ENCODE results near the gene PWWP2B. TPM values are rescaled to one million over a fixed set of nuclear protein-coding genes. Genes with fewer than 3 reads are reported as not detected.

PWWP2B gene
- total and polyA plus RNA-seq, 2 experiments from 2014 or later, result 0.66 to 5.8 TPM

DNA sequence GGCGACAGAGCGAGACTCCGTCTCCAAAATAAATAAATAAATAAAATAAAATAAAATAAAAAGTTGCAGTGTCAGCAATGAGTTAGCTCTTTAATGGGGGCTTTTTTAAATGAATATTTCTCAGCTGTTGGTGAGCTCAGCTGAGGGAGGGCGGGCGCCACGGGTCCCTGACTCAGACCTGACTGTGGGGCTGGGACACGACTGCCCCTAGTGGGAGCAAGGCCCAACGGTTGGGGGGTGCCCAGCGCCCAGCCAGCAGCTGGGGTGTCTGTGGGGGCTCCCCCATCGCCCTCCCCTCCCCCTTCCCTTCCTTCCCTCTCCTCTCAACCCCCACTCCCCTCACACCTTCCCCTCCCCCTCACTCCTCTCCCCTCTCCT lies 46.6 kb downstream of the PWWP2B start:
- peak; percentile 86 for DNase-seq
- no peaks in the 10 kb centered on the region for H3F3A ChIP-seq (ENCODE audit: insufficient read depth)
- no peak for TF ChIP-seq EZH2phosphoT487 (IDR thresholded peaks at IDR 0.05; ENCODE audit: insufficient read depth, low read depth)
- TF ChIP-seq EZH2 (IDR thresholded peaks at IDR 0.05; ENCODE audit: insufficient read depth, poor library complexity, severe bottlenecking), result no peak
- no peaks in the 10 kb centered on the region for H3K9me3 ChIP-seq (ENCODE audit: low read depth)
- H3K4me3 ChIP-seq, result no peak overlapping the region
- in situ Hi-C loops (cut with MboI), result no loop called here
- 18 to 31% methylated on average over 7 to 10 of the region's 10 CpGs for WGBS, 2 experiments (ENCODE audit: low coverage in 1 of 2, low lambda C conversion rate in 2 of 2, missing lambda C conversion rate in 2 of 2)
- H3K36me3 ChIP-seq (ENCODE audit: low read depth), result no peaks in the 10 kb centered on the region
- no peaks in the 10 kb centered on the region for H3K27me3 ChIP-seq (replicated peaks; ENCODE audit: insufficient read depth)
- no peaks in the 10 kb centered on the region for H3K79me2 ChIP-seq (ENCODE audit: insufficient read depth)
- H3K4me1 ChIP-seq (ENCODE audit: insufficient read depth), result no peaks in the 10 kb centered on the region
- H3K9me2 ChIP-seq (ENCODE audit: insufficient read depth), result no peaks in the 10 kb centered on the region
- no peak overlapping the region for H3K27ac ChIP-seq
- no peak overlapping the region for H2AFZ ChIP-seq
- H3K9ac ChIP-seq, result no peak overlapping the region
- no peak overlapping the region for H3K4me2 ChIP-seq (ENCODE audit: unreplicated experiment)
- no peaks in the 10 kb centered on the region for H4K20me1 ChIP-seq (ENCODE audit: insufficient read depth)

DNA sequence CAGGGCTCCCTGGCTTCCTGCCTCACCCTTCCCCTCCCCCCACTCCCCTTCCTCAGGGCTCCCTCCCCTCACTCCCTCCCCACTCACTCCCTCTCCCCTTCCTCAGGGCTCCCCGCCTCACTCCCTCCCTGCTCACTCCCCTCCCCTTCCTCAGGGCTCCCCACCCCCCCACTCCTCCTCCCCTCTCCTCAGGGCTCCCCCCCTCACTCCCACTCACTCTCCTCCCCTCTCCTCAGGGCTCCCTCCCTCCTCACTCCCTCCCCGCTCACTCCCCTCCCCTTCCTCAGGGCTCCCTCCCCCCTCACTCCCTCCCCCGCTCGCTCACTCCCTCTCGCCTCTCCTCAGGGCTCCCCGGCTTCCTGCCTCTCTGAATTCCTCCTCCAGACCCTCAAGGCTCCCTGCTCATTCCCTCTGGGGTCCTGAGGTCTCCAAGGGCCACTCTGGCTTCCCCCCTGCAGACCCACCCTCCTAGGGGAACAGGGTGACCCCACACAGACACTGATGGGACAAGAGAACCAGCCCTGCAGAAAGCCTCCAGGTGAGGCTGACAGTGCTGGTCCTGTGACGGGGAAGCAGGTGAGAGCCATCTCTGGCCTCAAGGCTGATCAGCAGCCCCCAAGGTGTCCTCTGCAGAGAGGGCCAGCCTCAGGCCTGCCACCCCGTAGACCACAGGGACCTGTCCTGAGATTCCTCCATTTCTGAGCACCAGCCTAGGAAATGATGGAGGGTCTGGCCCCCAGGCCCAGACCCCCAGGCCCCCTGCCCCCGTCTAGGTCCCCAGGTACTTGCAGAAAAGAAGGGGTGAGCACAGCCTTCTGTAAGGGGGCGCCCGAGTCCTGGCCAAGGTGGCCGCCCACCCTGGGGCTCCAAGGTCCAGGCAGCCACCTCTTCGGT lies 47.2 kb downstream of the PWWP2B start:
- Histone ChIP-seq H3K9me3 (ENCODE audit: low read depth) (no peaks in the 10 kb centered on the region), H3K4me2 (ENCODE audit: unreplicated experiment) (no peak overlapping the region), H3K27me3 (replicated peaks; ENCODE audit: insufficient read depth) (no peaks in the 10 kb centered on the region), H2AFZ (no peak overlapping the region), H3K4me1 (ENCODE audit: insufficient read depth) (no peaks in the 10 kb centered on the region), H3K4me3 (no peak overlapping the region), H3K9ac (no peak overlapping the region), H3K79me2 (ENCODE audit: insufficient read depth) (no peaks in the 10 kb centered on the region), H3F3A (ENCODE audit: insufficient read depth) (no peaks in the 10 kb centered on the region), H3K9me2 (ENCODE audit: insufficient read depth) (no peaks in the 10 kb centered on the region), H3K27ac (no peak overlapping the region), H3K36me3 (ENCODE audit: low read depth) (no peaks in the 10 kb centered on the region), H4K20me1 (ENCODE audit: insufficient read depth) (no peaks in the 10 kb centered on the region)
- TF ChIP-seq EZH2phosphoT487 (IDR thresholded peaks at IDR 0.05; ENCODE audit: insufficient read depth, low read depth), result no peak
- no peak for TF ChIP-seq EZH2 (IDR thresholded peaks at IDR 0.05; ENCODE audit: insufficient read depth, poor library complexity, severe bottlenecking)
- DNase-seq, result no peak
- in situ Hi-C loops (cut with MboI), result no loop called here
- 77 to 91% methylated on average over 5 to 13 of the region's 13 CpGs for WGBS, 2 experiments (ENCODE audit: low coverage in 1 of 2, low lambda C conversion rate in 2 of 2, missing lambda C conversion rate in 2 of 2)

DNA sequence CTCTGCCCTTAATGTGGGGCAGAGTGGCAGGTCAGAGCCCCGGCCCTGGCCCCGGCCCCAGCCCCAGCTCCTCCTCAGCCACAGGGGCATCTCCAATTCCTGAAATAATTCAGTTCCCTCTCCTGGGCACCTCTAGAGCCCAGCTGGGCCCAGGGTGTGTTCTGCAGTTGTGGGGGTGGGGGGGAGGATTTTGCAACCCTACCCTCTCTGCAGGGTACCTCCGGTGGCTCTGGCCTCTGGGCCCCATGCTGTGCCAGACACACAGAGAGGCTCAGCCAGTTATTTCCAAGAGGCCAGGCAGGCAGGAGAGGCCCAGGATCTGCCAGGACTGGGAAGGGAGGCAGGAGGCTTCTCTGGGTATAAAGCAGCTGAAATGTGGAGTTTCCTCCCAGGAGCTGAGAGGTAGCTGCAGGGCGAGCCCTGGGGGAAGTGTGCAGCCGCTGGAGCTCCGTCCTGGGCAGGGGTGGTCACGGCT lies 47.9 kb downstream of the PWWP2B start:
- Histone ChIP-seq H3K4me1 (ENCODE audit: insufficient read depth) (no peaks in the 10 kb centered on the region), H3F3A (ENCODE audit: insufficient read depth) (no peaks in the 10 kb centered on the region), H3K4me3 (no peak overlapping the region), H3K79me2 (ENCODE audit: insufficient read depth) (no peaks in the 10 kb centered on the region), H3K9ac (no peak overlapping the region), H3K27ac (no peak overlapping the region), H3K4me2 (ENCODE audit: unreplicated experiment) (no peak overlapping the region), H3K9me3 (ENCODE audit: low read depth) (no peaks in the 10 kb centered on the region), H4K20me1 (ENCODE audit: insufficient read depth) (no peaks in the 10 kb centered on the region), H3K9me2 (ENCODE audit: insufficient read depth) (no peaks in the 10 kb centered on the region), H2AFZ (no peak overlapping the region), H3K36me3 (ENCODE audit: low read depth) (no peaks in the 10 kb centered on the region), H3K27me3 (replicated peaks; ENCODE audit: insufficient read depth) (no peaks in the 10 kb centered on the region)
- 51 to 52% methylated on average over 7 of the region's 7 CpGs for WGBS, 2 experiments (ENCODE audit: low coverage in 1 of 2, low lambda C conversion rate in 2 of 2, missing lambda C conversion rate in 2 of 2)
- no peak for DNase-seq
- no peak for TF ChIP-seq EZH2phosphoT487 (IDR thresholded peaks at IDR 0.05; ENCODE audit: insufficient read depth, low read depth)
- TF ChIP-seq EZH2 (IDR thresholded peaks at IDR 0.05; ENCODE audit: insufficient read depth, poor library complexity, severe bottlenecking), result no peak
- in situ Hi-C loops (cut with MboI), result no loop called here

DNA sequence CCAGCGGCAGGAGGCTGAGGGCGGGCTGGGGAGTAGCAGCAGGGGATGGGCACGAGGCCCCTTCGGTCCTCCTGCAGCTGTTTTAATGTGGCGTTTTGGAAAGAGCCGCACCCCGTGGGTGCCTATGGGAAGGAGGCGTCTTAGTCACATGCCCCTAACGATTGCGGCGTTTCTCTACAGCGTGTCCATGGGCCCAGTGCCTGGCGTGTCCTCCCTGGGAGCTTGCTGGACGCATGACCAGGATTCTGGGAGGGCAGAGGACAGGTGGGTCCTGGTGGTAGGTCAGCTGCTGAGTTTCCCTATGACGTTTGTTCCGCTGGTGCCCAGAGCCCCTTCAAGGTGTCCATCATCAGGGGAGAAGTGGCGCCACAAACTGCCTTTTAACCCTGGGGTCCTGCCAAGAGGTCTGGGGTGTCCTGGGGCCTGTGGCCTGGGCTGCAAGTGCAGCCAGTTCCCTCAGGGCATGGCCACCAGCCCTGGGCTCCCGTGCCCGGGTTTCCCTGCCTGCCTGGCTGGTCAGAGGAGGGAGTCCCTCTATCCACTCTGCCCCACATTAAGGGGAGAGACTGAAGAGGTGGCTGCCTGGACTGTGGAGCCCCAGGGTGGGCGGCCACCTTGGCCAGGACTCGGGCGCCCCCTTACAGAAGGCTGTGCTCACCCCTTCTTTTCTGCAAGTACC lies 48.7 kb downstream of the PWWP2B start:
- no peak overlapping the region for H3K4me2 ChIP-seq (ENCODE audit: unreplicated experiment)
- 79% methylated on average over 19 to 22 of the region's 22 CpGs for WGBS, 2 experiments (ENCODE audit: low coverage in 1 of 2, low lambda C conversion rate in 2 of 2, missing lambda C conversion rate in 2 of 2)
- no peak overlapping the region for H3K4me3 ChIP-seq
- in situ Hi-C loops (cut with MboI), result no loop called here
- H4K20me1 ChIP-seq (ENCODE audit: insufficient read depth), result no peaks in the 10 kb centered on the region
- no peaks in the 10 kb centered on the region for H3K27me3 ChIP-seq (replicated peaks; ENCODE audit: insufficient read depth)
- H2AFZ ChIP-seq, result no peak overlapping the region
- no peaks in the 10 kb centered on the region for H3K9me3 ChIP-seq (ENCODE audit: low read depth)
- DNase-seq, result no peak
- no peaks in the 10 kb centered on the region for H3K79me2 ChIP-seq (ENCODE audit: insufficient read depth)
- H3K27ac ChIP-seq, result no peak overlapping the region
- no peak for TF ChIP-seq EZH2 (IDR thresholded peaks at IDR 0.05; ENCODE audit: insufficient read depth, poor library complexity, severe bottlenecking)
- no peak for TF ChIP-seq EZH2phosphoT487 (IDR thresholded peaks at IDR 0.05; ENCODE audit: insufficient read depth, low read depth)
- H3K9ac ChIP-seq, result no peak overlapping the region
- H3K36me3 ChIP-seq (ENCODE audit: low read depth), result no peaks in the 10 kb centered on the region
- no peaks in the 10 kb centered on the region for H3K4me1 ChIP-seq (ENCODE audit: insufficient read depth)
- H3F3A ChIP-seq (ENCODE audit: insufficient read depth), result no peaks in the 10 kb centered on the region
- no peaks in the 10 kb centered on the region for H3K9me2 ChIP-seq (ENCODE audit: insufficient read depth)
